Activated CD4-positive, alpha-beta T cell treated with anti-CD3 and anti-CD28 coated beads for 36 hours (primary cell): ENCODE results near the gene TCP11L2. TPM values are rescaled to one million over a fixed set of nuclear protein-coding genes. Genes with fewer than 3 reads are reported as not detected.

Experiments
- ATAC-seq: fragments of 200-7000 bp; cut with Tn5 transposase; one replicate; pipeline ENCODE4 v1.10.0; 2021; ENCODE audit warnings: mild to moderate bottlenecking, moderate library complexity
- CTCF ChIA-PET: fragments of 350-600 bp; sonication (Branson Sonifier 250); formaldehyde crosslinking; loops from one replicate; lab custom pipeline; 2021; ENCODE audit warnings: antibody characterized with exemption; lab: Charles Lee
- POLR2A ChIA-PET: fragments of 350-600 bp; sonication (Branson Sonifier 250); formaldehyde crosslinking; loops from one replicate; lab custom pipeline; 2021; ENCODE audit warnings: antibody characterized with exemption, inconsistent platforms; lab: Charles Lee
- DNase-seq: peaks from one replicate; pipeline ENCODE4 v3.0.0-alpha.2; 2020
- H3K27ac Mint-ChIP-seq: one replicate; pipeline ENCODE4 v1.8.0; 2021; ENCODE audit warnings: mixed read lengths
- H3K27me3 Mint-ChIP-seq: one replicate; pipeline ENCODE4 v1.8.0; 2021; ENCODE audit warnings: mixed read lengths
- H3K36me3 Mint-ChIP-seq: one replicate; pipeline ENCODE4 v1.8.0; 2021; ENCODE audit warnings: low read depth, mixed read lengths
- H3K4me1 Mint-ChIP-seq: one replicate; pipeline ENCODE4 v1.8.0; 2021; ENCODE audit warnings: mixed read lengths
- H3K4me3 Mint-ChIP-seq: one replicate; pipeline ENCODE4 v1.8.0; 2021; ENCODE audit warnings: mild to moderate bottlenecking, moderate library complexity, mixed read lengths
- H3K9me3 Mint-ChIP-seq: one replicate; pipeline ENCODE4 v1.8.0; 2021; ENCODE audit warnings: low read depth, mixed read lengths
- intact Hi-C, 2 experiments: fragments of 100-400 bp; cut with DNase I in 1 of 2; cut with micrococcal nuclease in 1 of 2; formaldehyde crosslinking; loops; one replicate each; pipeline versions ENCODE4 v1.14.2 to v1.15.1; 2022 to 2024; cut with DNase I, micrococcal nuclease
- total RNA-seq, 2 experiments: library from RNA; stranded (reverse); gene quantifications; one replicate each; pipeline ENCODE4 v1.2.3, GENCODE V29; 2021

Gene TCP11L2
- total RNA-seq, 2 experiments from 2014 or later: 8.6 to 11.8 TPM

- ChIA-PET POLR2A (interaction anchor here (0.7 kb wide), 1 partner anchor 13 kb away, joined by 4 read pairs; no protein-coding TSS in a partner anchor), CTCF (interaction anchor here (0.7 to 2.1 kb wide), 5 partner anchors 8 to 40 kb away, joined by 3 to 9 read pairs (median 3); no protein-coding TSS in a partner anchor)
- Mint-ChIP-seq H3K27me3 (no peaks in the 10 kb centered on the region), H3K27ac (no peak overlapping the region), H3K4me3 (no peak overlapping the region), H3K4me1 (peaks cover 16% of the 10 kb centered on the region), H3K36me3 (no peaks in the 10 kb centered on the region), H3K9me3 (no peaks in the 10 kb centered on the region)
- intact Hi-C loops: no loop called here
- DNase-seq (no peak), ATAC-seq (no peak)
These were observed 6.2 kb upstream of the TCP11L2 start for GRCh38 chr12:106296179-106296877.

GRCh38 chr12:106297075-106297474 is 5.5 kb upstream of the TCP11L2 start:
- Mint-ChIP-seq H3K36me3 (no peaks in the 10 kb centered on the region), H3K27me3 (no peaks in the 10 kb centered on the region), H3K4me3 (no peak overlapping the region), H3K4me1 (peaks cover 22% of the 10 kb centered on the region), H3K9me3 (no peaks in the 10 kb centered on the region), H3K27ac (no peak overlapping the region)
- ATAC-seq (no peak), DNase-seq (no peak)
- intact Hi-C loops: no loop called here
- CTCF ChIA-PET: interaction anchor here (0.7 to 1.5 kb wide), 4 partner anchors 8 to 70 kb away, joined by 3 to 5 read pairs (median 4); no protein-coding TSS in a partner anchor
- POLR2A ChIA-PET: no interaction called here

DNA sequence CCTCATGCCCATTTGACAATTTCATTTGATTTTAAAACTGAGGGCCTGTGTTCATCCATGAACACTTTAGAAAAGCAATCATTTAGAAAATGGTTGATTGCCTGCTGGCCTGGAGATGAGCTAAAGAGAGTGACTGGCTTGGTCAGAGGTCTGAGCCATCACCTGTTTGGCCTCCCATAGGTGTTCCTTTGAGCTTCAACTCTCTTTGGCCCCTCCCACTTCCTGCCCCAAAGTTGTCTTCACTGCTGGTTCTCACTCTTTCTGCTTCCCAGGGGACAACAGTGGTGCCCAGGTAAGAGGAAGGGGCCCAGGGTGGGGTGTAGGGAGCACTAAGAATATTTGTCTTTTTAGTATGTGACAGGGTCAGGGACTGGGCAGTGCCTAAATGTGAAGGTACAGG is 4.9 kb upstream of the TCP11L2 start:
- Mint-ChIP-seq H3K27me3 (no peaks in the 10 kb centered on the region), H3K36me3 (no peaks in the 10 kb centered on the region), H3K9me3 (no peaks in the 10 kb centered on the region), H3K4me1 (peaks cover 22% of the 10 kb centered on the region), H3K4me3 (no peak overlapping the region), H3K27ac (no peak overlapping the region)
- CTCF ChIA-PET: interaction anchor here (0.7 to 1.5 kb wide), 3 partner anchors 8 to 70 kb away, joined by 4 to 5 read pairs (median 5); no protein-coding TSS in a partner anchor
- ATAC-seq (no peak), DNase-seq (no peak)
- intact Hi-C loops: no loop called here
- POLR2A ChIA-PET: no interaction called here

GRCh38 chr12:106299202-106299774 is 3.2 kb upstream of the TCP11L2 start:
- no peaks in the 10 kb centered on the region for H3K27me3 Mint-ChIP-seq
- H3K27ac Mint-ChIP-seq: no peak overlapping the region
- ATAC-seq (no peak), DNase-seq (no peak)
- H3K36me3 Mint-ChIP-seq: no peaks in the 10 kb centered on the region
- H3K4me3 Mint-ChIP-seq: no peak overlapping the region
- CTCF ChIA-PET: interaction anchor here (0.6 to 1.0 kb wide), 2 partner anchors 58 to 61 kb away, joined by 3 read pairs; partner anchors contain the start of gene POLR3B
- intact Hi-C loops: no loop called here
- POLR2A ChIA-PET: no interaction called here
- no peaks in the 10 kb centered on the region for H3K9me3 Mint-ChIP-seq
- peaks cover 32% of the 10 kb centered on the region for H3K4me1 Mint-ChIP-seq

- no peak for ATAC-seq
- ChIA-PET POLR2A (interaction anchor here (1.0 kb wide), 1 partner anchor 56 kb away, joined by 3 read pairs; the partner anchor contains the start of gene POLR3B), CTCF (interaction anchor here (0.7 to 2.3 kb wide), 8 partner anchors 11 to 77 kb away, joined by 3 to 7 read pairs (median 5); no protein-coding TSS in a partner anchor)
- peaks cover 46% of the 10 kb centered on the region for H3K4me1 Mint-ChIP-seq
- peak overlapping the region; percentile 49 for H3K27ac Mint-ChIP-seq
- H3K36me3 Mint-ChIP-seq: no peaks in the 10 kb centered on the region
- no peak for DNase-seq
- no peaks in the 10 kb centered on the region for H3K27me3 Mint-ChIP-seq
- intact Hi-C loops: loop anchor here (1.0 to 5.0 kb wide), 5 partner anchors 12 to 1193 kb away; partner anchors contain the start of genes C12orf75 (in 1 of the 2), CRY1 (in 1 of the 2), RIC8B (in 1 of the 2) and WASHC4 (in 1 of the 2)
- H3K4me3 Mint-ChIP-seq: no peak overlapping the region
- H3K9me3 Mint-ChIP-seq: no peaks in the 10 kb centered on the region
These were observed 1.8 kb upstream of the TCP11L2 start for GRCh38 chr12:106300761-106301160.

DNA sequence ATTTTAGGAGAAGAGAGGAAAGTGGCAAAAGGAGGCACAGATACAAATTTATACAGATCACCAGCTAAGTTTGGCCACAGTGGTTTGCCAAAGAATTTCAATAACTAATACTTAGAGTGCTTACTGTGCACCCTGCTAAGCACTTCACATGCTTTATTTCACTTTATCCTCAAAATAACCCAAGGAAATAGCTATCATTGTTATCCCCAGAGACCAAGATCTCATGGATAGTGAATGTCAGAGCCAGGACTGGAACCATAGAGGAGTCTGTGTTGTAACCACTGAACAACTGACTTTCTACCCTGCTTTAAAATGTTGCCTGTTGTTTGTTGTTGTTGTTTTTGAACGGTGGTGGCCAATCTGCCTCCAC is 1.3 kb upstream of the TCP11L2 start:
- Mint-ChIP-seq H3K4me1 (peaks cover 51% of the 10 kb centered on the region), H3K36me3 (no peaks in the 10 kb centered on the region), H3K27me3 (no peaks in the 10 kb centered on the region), H3K4me3 (peak overlapping the region; percentile 78), H3K9me3 (no peaks in the 10 kb centered on the region), H3K27ac (peak overlapping the region; percentile 74)
- intact Hi-C loops: loop anchor here (1.0 to 5.0 kb wide), 5 partner anchors 13 to 1194 kb away; partner anchors contain the start of genes C12orf75 (in 1 of the 2), CRY1 (in 1 of the 2), RIC8B (in 1 of the 2) and WASHC4 (in 1 of the 2)
- POLR2A ChIA-PET: interaction anchor here (0.6 to 1.0 kb wide), 2 partner anchors 56 to 82 kb away, joined by 3 read pairs; partner anchors contain the start of gene POLR3B
- no peak for ATAC-seq
- CTCF ChIA-PET: interaction anchor here (0.7 to 2.3 kb wide), 9 partner anchors 12 to 1119 kb away, joined by 3 to 7 read pairs (median 5); no protein-coding TSS in a partner anchor
- DNase-seq: no peak

GRCh38 chr12:106301611-106302321 is 767 bp upstream of the TCP11L2 start:
- H3K4me3 Mint-ChIP-seq: peak overlapping the region; percentile 78
- intact Hi-C loops: loop anchor here (1.0 to 5.0 kb wide), 13 partner anchors 13 to 1459 kb away; partner anchors contain the start of genes CKAP4 (in 2 of the 2), CRY1 (in 2 of the 2), POLR3B (in 2 of the 2) and C12orf75 (in 1 of the 2)
- H3K9me3 Mint-ChIP-seq: no peaks in the 10 kb centered on the region
- POLR2A ChIA-PET: interaction anchor here (0.6 to 1.0 kb wide), 2 partner anchors 55 to 81 kb away, joined by 3 read pairs; partner anchors contain the start of gene POLR3B
- CTCF ChIA-PET: interaction anchor here (0.7 to 2.3 kb wide), 6 partner anchors 13 to 1119 kb away, joined by 3 to 7 read pairs (median 6); no protein-coding TSS in a partner anchor
- DNase-seq (peak; percentile 70), ATAC-seq (peak; percentile 35)
- peak overlapping the region; percentile 74 for H3K27ac Mint-ChIP-seq
- no peaks in the 10 kb centered on the region for H3K27me3 Mint-ChIP-seq
- H3K4me1 Mint-ChIP-seq: peaks cover 56% of the 10 kb centered on the region
- H3K36me3 Mint-ChIP-seq: no peaks in the 10 kb centered on the region

DNA sequence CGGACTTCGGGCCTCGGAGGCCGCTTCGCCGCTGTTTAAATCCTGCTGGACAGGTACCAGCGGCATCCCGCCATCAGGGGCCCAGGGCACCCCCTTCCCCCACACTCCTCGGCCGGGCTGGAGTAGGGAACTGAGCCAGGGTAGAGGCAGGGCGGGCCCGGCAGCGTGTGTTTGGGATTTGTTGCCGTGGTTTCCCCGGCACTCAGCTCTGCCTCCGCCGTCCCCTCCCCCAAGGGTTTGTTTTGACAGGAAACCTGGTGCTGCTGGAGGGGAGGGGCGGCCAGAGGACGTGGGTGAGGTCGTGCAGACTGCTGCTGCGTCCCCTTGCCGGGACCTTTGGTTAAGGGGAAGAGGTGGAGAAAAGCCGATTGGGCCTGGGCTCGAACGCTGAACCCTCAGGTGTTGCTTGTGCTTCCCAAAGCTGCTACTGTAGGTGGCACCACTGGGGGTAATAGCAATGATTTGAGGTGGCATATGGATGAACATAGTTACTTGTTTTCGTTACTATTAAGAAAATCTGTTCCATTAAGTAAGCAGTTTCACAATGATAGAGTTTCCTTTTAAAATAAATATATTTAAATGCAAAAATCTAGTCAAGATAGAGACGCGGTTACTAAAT is 778 bp downstream of the TCP11L2 start:
- Mint-ChIP-seq H3K9me3 (no peaks in the 10 kb centered on the region), H3K36me3 (no peaks in the 10 kb centered on the region), H3K27me3 (no peaks in the 10 kb centered on the region), H3K4me3 (peak overlapping the region; percentile 78), H3K27ac (peak overlapping the region; percentile 96), H3K4me1 (peaks cover 61% of the 10 kb centered on the region)
- ATAC-seq (peak; percentile 54), DNase-seq (peak; percentile 91)
- ChIA-PET CTCF (interaction anchor here (0.6 kb wide), 1 partner anchor 11 kb away, joined by 3 read pairs; no protein-coding TSS in a partner anchor), POLR2A (interaction anchor here (0.6 kb wide), 1 partner anchor 14 kb away, joined by 3 read pairs; no protein-coding TSS in a partner anchor)
- intact Hi-C loops: loop anchor here (2.0 to 5.0 kb wide), 8 partner anchors 53 to 1457 kb away; partner anchors contain the start of genes C12orf75 (in 1 of the 2), CKAP4 (in 1 of the 2), CRY1 (in 1 of the 2) and POLR3B (in 1 of the 2)

GRCh38 chr12:106304001-106304421 is 1.5 kb downstream of the TCP11L2 start:
- Mint-ChIP-seq H3K4me1 (peaks cover 68% of the 10 kb centered on the region), H3K27me3 (no peaks in the 10 kb centered on the region), H3K36me3 (no peaks in the 10 kb centered on the region), H3K27ac (peak overlapping the region; percentile 96), H3K4me3 (peak overlapping the region; percentile 78), H3K9me3 (no peaks in the 10 kb centered on the region)
- ATAC-seq: no peak
- intact Hi-C loops: loop anchor here (5.0 kb wide), 4 partner anchors 468 to 1197 kb away; partner anchors contain the start of genes C12orf75 (in 1 of the 2), CRY1 (in 1 of the 2), RIC8B (in 1 of the 2) and WASHC4 (in 1 of the 2)
- POLR2A ChIA-PET: interaction anchor here (1.0 kb wide), 1 partner anchor 55 kb away, joined by 3 read pairs; no protein-coding TSS in a partner anchor
- CTCF ChIA-PET: interaction anchor here (0.7 to 2.2 kb wide), 4 partner anchors 9 to 73 kb away, joined by 3 to 8 read pairs (median 3); no protein-coding TSS in a partner anchor
- DNase-seq: peak; percentile 33
